Effector memory CD8-positive, alpha-beta T cell (primary cell): ENCODE measurements around the gene C6.
"Not testable (repeated sequence)": the region's sequence is repeated elsewhere in the genome, so short reads cannot be mapped to it uniquely, and the experiment has no call there.

Source experiments
- ATAC-seq: fragments of 150-1000 bp; cut with Tn5 transposase; replicated peaks from 2 replicates; pipeline ENCODE4 v1.10.0; 2021; ENCODE audit warnings: mild to moderate bottlenecking, moderate library complexity
- DNase-seq, 3 experiments: peaks; one replicate each; pipeline ENCODE4 v3.0.0; 2021
- H3K27ac Mint-ChIP-seq, 2 donors: one replicate each; pipeline ENCODE4 v1.8.0; 2022; ENCODE audit warnings: mild to moderate bottlenecking in 2 of 2, mixed read lengths in 2 of 2, moderate library complexity in 2 of 2
- H3K27me3 Mint-ChIP-seq, 2 donors: one replicate each; pipeline ENCODE4 v1.8.0; 2022; ENCODE audit warnings: mixed read lengths in 2 of 2
- H3K36me3 Mint-ChIP-seq: one replicate; pipeline ENCODE4 v1.8.0; 2022; ENCODE audit warnings: mild to moderate bottlenecking, moderate library complexity, mixed read lengths; ENCODE audit not compliant: insufficient read depth
- H3K4me1 Mint-ChIP-seq, 2 donors: one replicate each; pipeline ENCODE4 v1.8.0; 2022; ENCODE audit warnings: low read depth in 2 of 2, mixed read lengths in 2 of 2
- H3K4me3 Mint-ChIP-seq, 2 donors: one replicate each; pipeline ENCODE4 v1.8.0; 2022; ENCODE audit warnings: mild to moderate bottlenecking in 2 of 2, mixed read lengths in 2 of 2, moderate library complexity in 2 of 2
- H3K9me3 Mint-ChIP-seq, 2 donors: one replicate each; pipeline ENCODE4 v1.8.0; 2022; ENCODE audit warnings: mixed read lengths in 2 of 2

The C6 gene

GRCh38 chr5:41219658-41220269 lies 6.4 kb upstream of the C6 start:
- DNase-seq, result no peak
- H3K36me3 Mint-ChIP-seq, result no peaks in the 10 kb centered on the region
- no peak overlapping the region for H3K4me3 Mint-ChIP-seq
- H3K27me3 Mint-ChIP-seq, result no peaks in the 10 kb centered on the region
- no peaks in the 10 kb centered on the region for H3K4me1 Mint-ChIP-seq
- H3K27ac Mint-ChIP-seq, result no peak overlapping the region
- H3K9me3 Mint-ChIP-seq, result peaks cover 0 to 11% of the 10 kb centered on the region in 2 donors
- no peak for ATAC-seq

- H3K4me1 Mint-ChIP-seq, result no peaks in the 10 kb centered on the region
- no peaks in the 10 kb centered on the region for H3K27me3 Mint-ChIP-seq
- no peaks in the 10 kb centered on the region for H3K36me3 Mint-ChIP-seq
- H3K4me3 Mint-ChIP-seq, result no peak overlapping the region
- no peak for ATAC-seq
- no peak overlapping the region for H3K27ac Mint-ChIP-seq
- H3K9me3 Mint-ChIP-seq, result peaks cover 0 to 11% of the 10 kb centered on the region in 2 donors
- no peak for DNase-seq
Observed at GRCh38 chr5:41218929-41219657, 5.8 kb upstream of the C6 start.

GRCh38 chr5:41214182-41214581 lies 850 bp upstream of the C6 start:
- no peaks in the 10 kb centered on the region for H3K27me3 Mint-ChIP-seq
- H3K4me1 Mint-ChIP-seq, result no peaks in the 10 kb centered on the region
- peaks cover 0 to 11% of the 10 kb centered on the region in 2 donors for H3K9me3 Mint-ChIP-seq
- H3K27ac Mint-ChIP-seq, result no peak overlapping the region
- DNase-seq, result no peak
- no peak overlapping the region for H3K4me3 Mint-ChIP-seq
- no peaks in the 10 kb centered on the region for H3K36me3 Mint-ChIP-seq
- no peak for ATAC-seq

GRCh38 chr5:41212935-41213334 lies 397 bp downstream of the C6 start:
- H3K27ac Mint-ChIP-seq, result no peak overlapping the region
- H3K36me3 Mint-ChIP-seq, result no peaks in the 10 kb centered on the region
- H3K9me3 Mint-ChIP-seq, result peaks cover 0 to 11% of the 10 kb centered on the region in 2 donors
- ATAC-seq, result no peak
- no peak for DNase-seq
- no peaks in the 10 kb centered on the region for H3K27me3 Mint-ChIP-seq
- no peak overlapping the region for H3K4me3 Mint-ChIP-seq
- H3K4me1 Mint-ChIP-seq, result no peaks in the 10 kb centered on the region

GRCh38 chr5:41211417-41211816 lies 1.9 kb downstream of the C6 start:
- ATAC-seq, result no peak
- no peaks in the 10 kb centered on the region for H3K27me3 Mint-ChIP-seq
- no peak overlapping the region for H3K27ac Mint-ChIP-seq
- no peaks in the 10 kb centered on the region for H3K4me1 Mint-ChIP-seq
- peaks cover under 1 to 6% of the 10 kb centered on the region in 2 donors for H3K9me3 Mint-ChIP-seq
- no peak overlapping the region for H3K4me3 Mint-ChIP-seq
- no peak for DNase-seq
- H3K36me3 Mint-ChIP-seq, result no peaks in the 10 kb centered on the region

- not testable (repeated sequence) for H3K4me1 Mint-ChIP-seq, H3K27ac Mint-ChIP-seq, ATAC-seq, H3K36me3 Mint-ChIP-seq, DNase-seq, H3K27me3 Mint-ChIP-seq, H3K4me3 Mint-ChIP-seq
- H3K9me3 Mint-ChIP-seq, result peaks cover 1 to 15% of the 10 kb centered on the region in 2 donors
Observed at GRCh38 chr5:41205475-41205874, 7.9 kb downstream of the C6 start.

- Mint-ChIP-seq H3K4me3 (no peak overlapping the region), H3K4me1 (no peaks in the 10 kb centered on the region), H3K27me3 (no peaks in the 10 kb centered on the region), H3K9me3 (peaks cover 1 to 15% of the 10 kb centered on the region in 2 donors), H3K27ac (no peak overlapping the region), H3K36me3 (no peaks in the 10 kb centered on the region)
- no peak for ATAC-seq
- DNase-seq, result no peak
Observed at GRCh38 chr5:41203033-41203432, 10.3 kb downstream of the C6 start.

- no peak for ATAC-seq
Observed at GRCh38 chr5:41201082-41201772, 12.1 kb downstream of the C6 start.

GRCh38 chr5:41200506-41200905 lies 12.8 kb downstream of the C6 start:
- H3K27me3 Mint-ChIP-seq, result no peaks in the 10 kb centered on the region
- H3K27ac Mint-ChIP-seq, result no peak overlapping the region
- ATAC-seq (no peak), DNase-seq (no peak)
- no peak overlapping the region for H3K4me3 Mint-ChIP-seq
- peaks cover 0 to 8% of the 10 kb centered on the region in 2 donors for H3K9me3 Mint-ChIP-seq
- H3K36me3 Mint-ChIP-seq, result no peaks in the 10 kb centered on the region
- H3K4me1 Mint-ChIP-seq, result no peaks in the 10 kb centered on the region

More at GRCh38 chr5:41201082-41201772, 12.1 kb downstream of the C6 start:
- Mint-ChIP-seq H3K4me3 (no peak overlapping the region), H3K4me1 (no peaks in the 10 kb centered on the region), H3K27me3 (no peaks in the 10 kb centered on the region), H3K36me3 (no peaks in the 10 kb centered on the region), H3K27ac (no peak overlapping the region), H3K9me3 (peaks cover 0 to 10% of the 10 kb centered on the region in 2 donors)
- DNase-seq, result no peak

- DNase-seq (no peak), ATAC-seq (no peak)
- Mint-ChIP-seq H3K36me3 (no peaks in the 10 kb centered on the region), H3K27me3 (no peaks in the 10 kb centered on the region), H3K4me3 (no peak overlapping the region), H3K27ac (no peak overlapping the region), H3K9me3 (peaks cover 0 to 8% of the 10 kb centered on the region in 2 donors), H3K4me1 (no peaks in the 10 kb centered on the region)
Observed at GRCh38 chr5:41199660-41200059, 13.7 kb downstream of the C6 start.

GRCh38 chr5:41196197-41196596 lies 17.1 kb downstream of the C6 start:
- no peak overlapping the region for H3K27ac Mint-ChIP-seq
- H3K4me1 Mint-ChIP-seq, result no peaks in the 10 kb centered on the region
- DNase-seq (no peak), ATAC-seq (no peak)
- H3K4me3 Mint-ChIP-seq, result no peak overlapping the region
- H3K36me3 Mint-ChIP-seq, result no peaks in the 10 kb centered on the region
- no peaks in the 10 kb centered on the region for H3K9me3 Mint-ChIP-seq
- no peaks in the 10 kb centered on the region for H3K27me3 Mint-ChIP-seq

GRCh38 chr5:41195228-41195627 lies 18.1 kb downstream of the C6 start:
- no peak for ATAC-seq
- no peaks in the 10 kb centered on the region for H3K36me3 Mint-ChIP-seq
- DNase-seq, result no peak
- H3K27me3 Mint-ChIP-seq, result no peaks in the 10 kb centered on the region
- no peaks in the 10 kb centered on the region for H3K4me1 Mint-ChIP-seq
- no peak overlapping the region for H3K27ac Mint-ChIP-seq
- H3K4me3 Mint-ChIP-seq, result no peak overlapping the region
- no peaks in the 10 kb centered on the region for H3K9me3 Mint-ChIP-seq

GRCh38 chr5:41194339-41194738 lies 19.0 kb downstream of the C6 start:
- Mint-ChIP-seq H3K4me3 (no peak overlapping the region), H3K9me3 (no peaks in the 10 kb centered on the region), H3K27me3 (no peaks in the 10 kb centered on the region), H3K4me1 (no peaks in the 10 kb centered on the region), H3K27ac (no peak overlapping the region), H3K36me3 (no peaks in the 10 kb centered on the region)
- ATAC-seq, result no peak
- DNase-seq, result no peak
